ENCODE results near the gene ZNF3.

The ZNF3 gene

DNA sequence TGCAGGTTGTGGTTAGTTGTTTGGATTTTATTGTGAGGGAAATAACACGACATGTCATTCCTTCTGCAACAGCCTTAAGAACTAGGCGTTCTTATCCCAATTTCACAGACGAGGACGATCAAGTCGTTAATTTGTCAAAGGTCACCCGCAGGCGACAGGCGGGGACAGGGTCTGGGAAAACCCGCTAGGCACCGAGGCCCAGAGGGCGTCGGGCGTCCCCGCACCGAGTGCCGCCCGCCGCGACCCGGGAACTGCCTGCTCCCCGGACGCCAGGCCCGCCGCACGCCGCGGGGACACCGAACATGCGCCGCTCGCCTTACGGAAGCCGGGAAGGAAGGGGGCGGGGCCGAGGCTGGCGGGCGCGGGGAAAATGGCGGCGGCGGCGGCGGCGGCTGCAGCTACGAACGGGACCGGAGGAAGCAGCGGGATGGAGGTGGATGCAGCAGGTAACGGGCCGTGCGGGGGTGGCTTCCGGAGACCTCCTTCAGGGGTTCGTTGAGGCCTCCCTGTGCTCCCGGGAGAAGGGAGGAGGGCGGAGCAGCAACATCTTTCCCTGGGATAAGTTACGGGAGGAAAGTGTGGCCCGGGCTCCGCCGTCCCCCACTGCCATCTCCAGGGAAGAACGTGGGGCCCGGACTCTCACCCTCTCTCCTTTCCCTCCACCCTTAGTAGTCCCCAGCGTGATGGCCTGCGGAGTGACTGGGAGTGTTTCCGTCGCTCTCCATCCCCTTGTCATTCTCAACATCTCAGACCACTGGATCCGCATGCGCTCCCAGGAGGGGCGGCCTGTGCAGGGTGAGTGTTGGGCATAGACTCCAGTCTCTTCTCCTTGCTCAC is 7.3 kb upstream of the ZNF3 start, which contains the start of gene COPS6:
Gene COPS6 (plus strand): TSS at position 349 of the 837 bp plus-strand sequence. CDS start 22 bp downstream, at position 371.
- peak; percentile 76 for DNase-seq (ENCODE audit: low read depth, low spot score)

GRCh38 chr7:100088095-100088620 is 6.6 kb upstream of the ZNF3 start:
- no peak for DNase-seq (ENCODE audit: low read depth, low spot score)

DNA sequence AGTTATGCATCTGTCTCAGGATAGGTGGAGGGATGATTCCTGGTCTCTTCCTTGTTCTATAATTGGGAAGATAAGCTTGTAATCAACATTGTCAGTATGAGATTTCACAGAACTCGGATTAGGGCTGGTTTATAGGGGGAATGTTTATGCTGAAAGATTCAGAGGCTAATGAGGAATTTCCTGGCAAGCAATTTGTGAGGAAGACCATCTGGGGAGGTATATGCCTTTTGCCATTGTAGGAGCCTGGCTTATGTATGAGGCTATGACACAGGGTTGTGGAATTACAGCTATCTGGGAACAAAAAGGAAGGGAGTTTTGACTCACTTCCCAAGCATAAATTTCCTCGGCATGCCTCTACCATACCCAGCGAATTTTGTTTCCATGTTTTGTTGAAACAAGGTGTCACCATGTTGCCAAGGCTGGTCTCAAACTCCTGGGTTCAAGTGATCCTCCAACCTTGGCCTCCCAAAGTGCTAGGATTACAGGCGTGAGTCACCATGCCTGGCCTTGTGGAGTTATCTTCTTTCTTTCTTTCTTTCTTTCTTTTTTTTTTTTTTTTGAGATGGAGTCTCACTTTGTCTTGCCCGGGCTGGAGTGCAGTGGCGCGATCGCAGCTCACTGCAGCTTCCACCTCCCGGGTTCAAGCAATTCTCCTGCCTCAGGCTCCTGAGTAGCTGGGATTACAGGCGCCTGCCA is 5.7 kb upstream of the ZNF3 start:
- DNase-seq (ENCODE audit: low read depth, low spot score) = no peak

- no peak for DNase-seq (ENCODE audit: low read depth, low spot score)
Observed at GRCh38 chr7:100085515-100085914, 4.0 kb upstream of the ZNF3 start.

GRCh38 chr7:100082978-100083377 is 1.5 kb upstream of the ZNF3 start:
- no peak for DNase-seq (ENCODE audit: low read depth, low spot score)

GRCh38 chr7:100080907-100081534 is 502 bp downstream of the ZNF3 start:
- DNase-seq (ENCODE audit: low read depth, low spot score) = no peak

DNA sequence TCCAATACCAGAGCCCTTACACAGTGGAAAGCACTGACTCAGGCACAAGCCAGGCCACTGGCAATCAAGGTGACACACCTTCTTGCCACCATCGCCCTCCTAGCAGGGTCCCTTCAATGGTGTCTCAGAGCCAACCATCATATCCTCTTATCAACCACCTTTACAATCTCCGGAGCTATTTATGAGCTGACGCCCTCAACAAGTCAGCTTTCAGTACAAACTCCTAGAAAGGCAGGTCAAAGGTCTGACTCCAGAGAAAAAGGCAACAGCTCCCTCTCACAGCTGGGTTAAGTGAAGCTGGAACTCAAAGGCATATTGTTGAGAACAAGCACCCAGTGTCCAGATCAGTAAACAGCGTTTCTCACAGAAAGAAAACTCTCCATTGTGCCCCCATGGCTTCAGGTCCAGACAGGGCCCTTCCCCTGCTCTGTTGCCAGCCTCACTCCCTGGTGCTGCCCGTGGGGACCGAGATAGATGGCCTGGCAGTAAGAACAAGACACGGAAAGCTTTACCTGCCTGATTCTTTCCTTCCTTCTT is 2.4 kb downstream of the ZNF3 start:
- DNase-seq (ENCODE audit: low read depth, low spot score) = no peak

DNA sequence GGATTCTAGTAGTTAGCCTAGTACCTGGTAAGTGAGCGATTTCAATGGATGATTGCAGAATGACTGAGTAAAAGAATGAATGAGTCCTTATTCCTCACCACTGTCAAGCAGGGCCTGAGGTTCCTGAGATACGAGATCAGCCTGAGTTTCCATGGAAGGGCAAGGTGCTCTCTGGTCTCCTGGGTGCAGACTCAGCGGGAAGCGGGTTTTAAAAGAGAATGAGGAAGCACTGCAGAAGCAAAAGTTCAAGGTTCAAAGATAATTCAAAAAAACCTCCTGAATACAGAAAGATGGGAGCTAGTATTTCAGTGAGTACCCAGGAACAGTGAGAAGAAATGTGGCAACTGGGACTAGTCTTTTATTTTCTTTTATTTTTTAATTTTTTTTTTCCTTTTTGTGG is 4.3 kb downstream of the ZNF3 start:
- DNase-seq (ENCODE audit: low read depth, low spot score) = no peak

GRCh38 chr7:100075418-100075817 is 6.1 kb downstream of the ZNF3 start:
- no peak for DNase-seq (ENCODE audit: low read depth, low spot score)

GRCh38 chr7:100074841-100075240 is 6.7 kb downstream of the ZNF3 start:
- no peak for DNase-seq (ENCODE audit: low read depth, low spot score)

- no peak for DNase-seq (ENCODE audit: low read depth, low spot score)
Observed at GRCh38 chr7:100072462-100072861, 9.1 kb downstream of the ZNF3 start.

DNA sequence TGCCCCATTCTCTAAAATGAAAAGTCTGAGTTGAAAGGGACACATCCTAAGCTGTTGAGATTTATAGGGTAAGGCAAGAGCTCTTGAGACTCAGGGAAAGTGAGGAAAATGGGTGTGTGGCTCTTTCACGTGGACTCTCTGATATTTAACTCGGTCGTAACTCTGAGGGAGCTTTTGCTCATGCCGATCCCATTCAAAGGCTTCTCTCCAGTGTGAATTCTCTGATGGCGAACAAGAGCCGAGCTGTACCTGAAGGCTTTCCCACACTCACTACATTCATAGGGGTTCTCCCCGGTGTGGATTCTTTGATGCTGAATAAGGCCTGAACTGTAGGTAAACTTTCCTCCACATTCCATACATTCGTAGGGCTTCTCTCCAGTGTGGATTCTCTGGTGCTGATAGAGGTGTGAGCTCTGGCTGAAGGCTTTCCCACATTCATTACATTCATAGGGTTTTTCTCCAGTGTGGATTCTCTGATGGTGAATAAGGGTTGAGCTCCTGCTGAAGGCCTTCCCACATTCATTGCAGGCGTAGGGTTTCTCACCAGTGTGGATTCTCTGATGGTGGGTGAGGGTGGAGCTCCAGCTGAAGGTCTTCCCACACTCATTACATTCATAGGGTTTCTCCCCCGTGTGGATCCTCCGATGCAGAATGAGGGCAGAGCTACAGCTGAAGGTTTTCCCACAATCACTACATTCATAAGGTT is 10.4 kb downstream of the ZNF3 start:
- no peak for DNase-seq (ENCODE audit: low read depth, low spot score)

DNA sequence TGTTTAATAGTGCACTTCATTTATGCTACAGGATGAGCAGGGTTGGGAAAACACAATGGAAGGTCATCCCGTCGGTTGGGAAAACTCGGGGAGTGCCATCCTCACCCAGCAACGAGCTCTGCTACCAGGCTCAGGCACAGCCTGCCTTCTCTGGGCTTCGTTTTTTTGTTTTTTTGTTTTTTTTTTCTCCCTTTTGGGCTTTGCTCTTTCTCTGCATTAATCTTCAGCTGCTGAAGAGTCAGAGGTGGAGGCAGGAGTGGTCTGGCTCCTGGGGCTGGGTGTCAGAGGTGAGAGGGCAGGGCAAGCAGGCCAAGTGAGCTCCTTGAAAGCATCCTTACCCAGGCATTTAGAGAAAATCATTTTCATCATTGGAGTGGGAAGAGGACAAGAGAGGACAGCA is 11.5 kb downstream of the ZNF3 start:
- DNase-seq (ENCODE audit: low read depth, low spot score) = no peak

GRCh38 chr7:100066953-100067352 is 14.6 kb downstream of the ZNF3 start:
- DNase-seq (ENCODE audit: low read depth, low spot score) = no peak

GRCh38 chr7:100065452-100066186 is 15.9 kb downstream of the ZNF3 start:
- DNase-seq (ENCODE audit: low read depth, low spot score) = no peak

DNA sequence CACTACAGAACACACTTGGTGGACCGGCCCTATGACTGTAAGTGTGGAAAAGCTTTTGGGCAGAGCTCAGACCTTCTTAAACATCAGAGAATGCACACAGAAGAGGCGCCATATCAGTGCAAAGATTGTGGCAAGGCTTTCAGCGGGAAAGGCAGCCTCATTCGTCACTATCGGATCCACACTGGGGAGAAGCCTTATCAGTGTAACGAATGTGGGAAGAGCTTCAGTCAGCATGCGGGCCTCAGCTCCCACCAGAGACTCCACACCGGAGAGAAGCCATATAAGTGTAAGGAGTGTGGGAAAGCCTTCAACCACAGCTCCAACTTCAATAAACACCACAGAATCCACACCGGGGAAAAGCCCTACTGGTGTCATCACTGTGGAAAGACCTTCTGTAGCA is 17.4 kb downstream of the ZNF3 start:
- no peak for DNase-seq (ENCODE audit: low read depth, low spot score)

- DNase-seq (ENCODE audit: low read depth, low spot score) = no peak
Observed at GRCh38 chr7:100063376-100063775, 18.1 kb downstream of the ZNF3 start.

- no peak for DNase-seq (ENCODE audit: low read depth, low spot score)
Observed at GRCh38 chr7:100061518-100062193, 19.9 kb downstream of the ZNF3 start.

DNA sequence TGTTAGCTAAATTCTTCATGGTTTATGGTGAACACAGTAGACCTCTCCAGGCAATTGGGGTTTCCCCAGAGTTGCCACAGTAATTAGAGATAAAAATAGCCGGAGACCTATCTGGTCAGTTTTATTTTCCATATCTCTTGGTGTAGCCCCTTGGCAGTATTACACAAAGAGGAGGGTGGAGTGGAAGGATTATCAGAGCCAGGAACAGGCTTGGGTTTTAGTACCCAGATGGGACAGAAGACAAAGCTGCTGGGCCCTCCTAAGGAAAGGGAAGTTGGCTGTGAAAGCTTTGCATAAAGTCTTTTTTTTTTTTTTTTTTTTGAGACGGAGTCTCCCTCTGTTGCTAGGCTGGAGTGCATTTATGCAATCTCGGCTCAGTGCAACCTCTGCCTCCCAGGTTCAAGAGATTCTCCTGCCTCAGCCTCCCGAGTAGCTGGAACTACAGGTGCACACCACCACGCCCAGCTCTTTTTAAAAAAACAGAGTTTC is 22.2 kb downstream of the ZNF3 start:
- no peak for DNase-seq (ENCODE audit: low read depth, low spot score)

DNA sequence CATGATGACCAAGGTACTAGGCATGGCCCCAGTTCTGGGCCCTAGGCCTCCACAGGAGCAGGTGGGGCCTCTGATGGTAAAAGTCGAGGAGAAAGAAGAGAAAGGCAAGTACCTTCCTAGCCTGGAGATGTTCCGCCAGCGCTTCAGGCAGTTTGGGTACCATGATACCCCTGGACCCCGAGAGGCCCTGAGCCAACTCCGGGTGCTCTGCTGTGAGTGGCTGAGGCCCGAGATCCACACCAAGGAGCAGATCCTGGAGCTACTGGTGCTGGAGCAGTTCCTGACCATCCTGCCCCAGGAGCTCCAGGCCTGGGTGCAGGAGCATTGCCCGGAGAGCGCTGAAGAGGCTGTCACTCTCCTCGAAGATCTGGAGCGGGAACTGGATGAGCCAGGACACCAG is 24.5 kb downstream of the ZNF3 start:
- DNase-seq (ENCODE audit: low read depth, low spot score) = no peak

Data from activated CD4-positive, CD25-positive, alpha-beta regulatory T cell treated with anti-CD3 and anti-CD28 coated beads, Interleukin-2, amount 50 U/mL, for 16 hours (primary cell).